GM12891 (cell line): Measurements from ENCODE around the gene ADCY2.

Experiments used
- POLR2A ChIP-seq: IDR thresholded peaks from 2 replicates; pipeline ENCODE4 v1.6.1; 2011; ENCODE audit warnings: low read depth, low read length, control low read depth
- SPI1 ChIP-seq: IDR thresholded peaks from 2 replicates; pipeline ENCODE4 v1.6.1; 2011; ENCODE audit warnings: low read depth, low read length, control low read depth
- TAF1 ChIP-seq: IDR thresholded peaks from 2 replicates; pipeline ENCODE4 v1.6.1; 2011; ENCODE audit warnings: low read depth, low read length, control low read depth

- TF ChIP-seq POLR2A: no peak
- no peak for TF ChIP-seq TAF1
- TF ChIP-seq SPI1: no peak
These were observed 475.7 kb downstream of the ADCY2 start for GRCh38 chr5:7871653-7872052.
